GM10266 (cell line): ENCODE measurements around the gene IFITM5.
"Not testable (repeated sequence)": the region's sequence is repeated elsewhere in the genome, so short reads cannot be mapped to it uniquely, and the experiment has no call there.

Experiments
- DNase-seq: peaks from one replicate; pipeline ENCODE4 v3.0.0; 2012; ENCODE audit errors: extremely low spot score
- TF ChIP-seq, protein P1 (sequence below): IDR thresholded peaks from 2 replicates; pipeline ENCODE4 v1.5.1; 2012; ENCODE audit warnings: mild to moderate bottlenecking, low read depth; ENCODE audit not compliant: control insufficient read depth, insufficient read depth; ENCODE audit errors: missing control alignments

IFITM5 gene

DNA sequence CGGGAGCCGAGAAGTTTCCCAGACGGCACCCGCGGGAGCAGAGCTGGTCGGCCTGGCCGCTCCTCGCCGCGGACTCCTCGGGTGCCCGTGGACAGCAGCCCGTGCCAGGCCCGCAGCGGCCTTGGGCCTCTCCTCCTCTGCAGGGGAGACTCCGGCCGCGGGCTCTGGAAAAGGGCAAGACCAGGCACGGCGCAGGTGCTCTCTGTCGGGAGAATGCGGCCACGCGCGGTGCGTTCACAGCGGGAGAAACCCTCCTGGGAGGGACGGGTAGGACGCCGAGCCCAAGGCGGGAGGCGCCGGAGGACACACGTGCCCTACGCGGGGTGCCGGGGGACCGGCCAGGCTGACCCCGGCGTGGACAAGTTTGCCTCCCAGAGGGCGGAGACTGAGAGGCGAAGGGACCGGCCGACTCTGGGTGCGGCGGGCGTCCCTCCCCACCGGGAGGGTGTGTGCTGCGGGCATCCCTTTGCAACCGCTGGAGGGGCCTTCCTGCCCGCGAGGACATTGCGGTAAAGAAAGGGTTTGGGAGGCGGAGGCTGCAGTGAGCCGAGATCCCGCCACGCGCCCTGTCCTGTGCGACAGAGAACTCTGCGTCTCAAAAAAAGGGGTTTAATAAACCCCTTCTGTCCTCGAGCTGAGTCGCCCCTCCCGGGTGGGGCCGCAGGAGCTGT is 16.8 kb upstream of the IFITM5 start:
- DNase-seq: no peak
- TF ChIP-seq, protein P1, sequence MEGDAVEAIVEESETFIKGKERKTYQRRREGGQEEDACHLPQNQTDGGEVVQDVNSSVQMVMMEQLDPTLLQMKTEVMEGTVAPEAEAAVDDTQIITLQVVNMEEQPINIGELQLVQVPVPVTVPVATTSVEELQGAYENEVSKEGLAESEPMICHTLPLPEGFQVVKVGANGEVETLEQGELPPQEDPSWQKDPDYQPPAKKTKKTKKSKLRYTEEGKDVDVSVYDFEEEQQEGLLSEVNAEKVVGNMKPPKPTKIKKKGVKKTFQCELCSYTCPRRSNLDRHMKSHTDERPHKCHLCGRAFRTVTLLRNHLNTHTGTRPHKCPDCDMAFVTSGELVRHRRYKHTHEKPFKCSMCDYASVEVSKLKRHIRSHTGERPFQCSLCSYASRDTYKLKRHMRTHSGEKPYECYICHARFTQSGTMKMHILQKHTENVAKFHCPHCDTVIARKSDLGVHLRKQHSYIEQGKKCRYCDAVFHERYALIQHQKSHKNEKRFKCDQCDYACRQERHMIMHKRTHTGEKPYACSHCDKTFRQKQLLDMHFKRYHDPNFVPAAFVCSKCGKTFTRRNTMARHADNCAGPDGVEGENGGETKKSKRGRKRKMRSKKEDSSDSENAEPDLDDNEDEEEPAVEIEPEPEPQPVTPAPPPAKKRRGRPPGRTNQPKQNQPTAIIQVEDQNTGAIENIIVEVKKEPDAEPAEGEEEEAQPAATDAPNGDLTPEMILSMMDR: no peak

DNA sequence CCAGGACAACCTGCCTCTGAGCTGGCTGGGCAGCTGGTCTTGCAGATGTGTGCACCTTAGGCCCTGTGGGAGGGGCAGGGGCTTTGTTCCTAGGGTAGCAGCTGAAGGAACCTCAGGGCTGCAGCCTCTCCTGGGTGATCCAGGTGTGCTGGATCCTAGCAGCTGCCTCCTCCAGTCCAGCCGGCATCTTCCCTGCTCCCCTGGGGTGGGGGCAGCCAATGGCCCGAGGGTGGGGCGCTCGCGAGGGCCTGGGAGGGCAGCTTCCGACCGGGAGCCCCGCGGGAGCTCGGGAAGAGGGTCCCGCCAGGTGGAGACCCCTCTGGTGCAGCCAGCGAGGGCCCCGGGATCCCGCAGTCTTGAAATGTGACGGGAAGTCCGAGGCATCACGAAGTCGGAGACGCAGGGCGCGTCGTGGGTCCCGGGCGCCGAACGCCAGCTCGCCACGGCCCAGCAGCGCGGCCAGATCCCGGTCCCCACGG is 16.2 kb upstream of the IFITM5 start:
- TF ChIP-seq, protein P1: no peak
- DNase-seq: no peak

DNA sequence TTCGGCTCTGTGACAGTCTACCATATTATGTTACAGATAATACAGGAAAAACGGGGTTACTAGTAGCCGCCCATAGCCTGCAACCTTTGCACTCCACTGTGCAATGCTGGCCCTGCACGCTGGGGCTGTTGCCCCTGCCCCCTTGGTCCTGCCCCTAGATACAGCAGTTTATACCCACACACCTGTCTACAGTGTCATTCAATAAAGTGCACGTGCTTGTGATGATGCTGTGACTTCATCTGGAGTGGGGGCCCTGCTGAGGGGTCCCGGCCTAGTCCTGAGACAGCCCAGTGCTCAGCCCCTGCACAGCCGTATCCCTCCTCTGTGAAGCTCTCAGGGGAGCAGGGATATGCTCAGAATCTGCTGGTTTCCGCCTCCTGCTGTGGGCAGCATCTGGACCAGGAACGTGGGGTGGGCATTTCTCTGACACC is 15.7 kb upstream of the IFITM5 start:
- TF ChIP-seq, protein P1: no peak
- no peak for DNase-seq

DNA sequence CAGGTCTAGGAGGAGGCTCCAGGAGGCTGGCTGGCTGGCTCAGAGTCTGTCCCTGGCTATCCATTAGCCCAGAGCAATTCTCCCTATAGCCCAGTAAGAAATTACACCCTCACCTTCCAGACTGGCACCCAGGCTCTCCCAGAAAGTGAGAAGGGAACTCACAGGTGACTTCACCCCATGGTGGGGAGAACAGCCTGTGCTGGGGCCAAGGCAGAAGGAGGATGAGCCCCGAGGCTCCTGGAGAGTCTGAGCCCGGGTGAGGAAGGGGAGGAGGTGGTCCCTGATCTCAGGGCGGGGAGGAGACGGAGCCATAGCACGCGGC is 15.2 kb upstream of the IFITM5 start:
- DNase-seq: not testable (repeated sequence)

DNA sequence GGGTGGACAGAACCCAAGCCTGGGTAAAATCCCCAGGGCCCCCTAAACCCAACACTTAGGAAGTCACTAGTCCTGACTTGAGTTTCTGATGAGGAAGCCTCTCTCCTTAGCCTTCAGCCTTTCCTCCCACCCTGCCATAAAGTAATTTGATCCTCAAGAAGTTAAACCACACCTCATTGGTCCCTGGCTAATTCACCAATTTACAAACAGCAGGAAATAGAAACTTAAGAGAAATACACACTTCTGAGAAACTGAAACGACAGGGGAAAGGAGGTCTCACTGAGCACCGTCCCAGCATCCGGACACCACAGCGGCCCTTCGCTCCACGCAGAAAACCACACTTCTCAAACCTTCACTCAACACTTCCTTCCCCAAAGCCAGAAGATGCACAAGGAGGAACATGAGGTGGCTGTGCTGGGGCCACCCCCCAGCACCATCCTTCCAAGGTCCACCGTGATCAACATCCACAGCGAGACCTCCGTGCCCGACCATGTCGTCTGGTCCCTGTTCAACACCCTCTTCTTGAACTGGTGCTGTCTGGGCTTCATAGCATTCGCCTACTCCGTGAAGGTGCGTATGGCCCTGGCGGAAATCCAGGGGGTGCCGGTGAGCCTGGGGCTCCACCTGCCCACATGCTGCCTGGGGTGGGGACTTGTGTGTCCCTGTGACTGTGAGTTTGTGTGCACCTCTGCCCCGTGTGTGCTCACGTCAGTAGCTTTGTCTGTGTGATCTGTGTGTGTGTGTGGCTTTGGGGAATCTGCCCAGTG is 14.6 kb upstream of the IFITM5 start, which contains the start of gene IFITM1:
IFITM1 (plus strand) TSS at position 254 of the 767 bp plus-strand sequence; CDS start at position 385, 131 bp downstream.
- TF ChIP-seq, protein P1: peak; percentile 15
- peak; percentile 92 for DNase-seq

DNA sequence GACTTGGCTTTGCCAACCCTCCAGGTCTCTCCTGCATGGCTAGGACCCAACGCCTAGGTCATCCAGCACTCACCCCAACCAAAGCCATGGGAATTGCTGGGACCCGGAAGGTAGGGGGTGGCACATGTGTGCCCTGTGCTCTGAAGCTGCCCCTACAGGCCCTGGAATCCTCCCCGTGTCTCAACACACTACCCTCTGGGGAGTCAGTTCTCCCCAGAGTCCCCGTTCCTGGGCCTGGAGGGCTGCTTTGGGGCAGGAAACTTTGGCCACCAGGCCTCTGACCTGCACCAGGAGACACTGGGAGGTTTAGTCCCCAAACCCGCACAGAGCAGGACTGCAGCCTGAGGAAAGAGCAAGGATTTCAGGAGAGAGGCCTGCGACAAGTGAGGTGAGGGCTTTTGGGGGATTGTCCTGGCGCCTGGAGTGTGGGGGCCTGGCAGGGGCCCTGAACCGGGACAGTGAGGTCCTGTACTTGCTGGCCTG is 14.0 kb upstream of the IFITM5 start:
- TF ChIP-seq, protein P1: no peak
- no peak for DNase-seq

DNA sequence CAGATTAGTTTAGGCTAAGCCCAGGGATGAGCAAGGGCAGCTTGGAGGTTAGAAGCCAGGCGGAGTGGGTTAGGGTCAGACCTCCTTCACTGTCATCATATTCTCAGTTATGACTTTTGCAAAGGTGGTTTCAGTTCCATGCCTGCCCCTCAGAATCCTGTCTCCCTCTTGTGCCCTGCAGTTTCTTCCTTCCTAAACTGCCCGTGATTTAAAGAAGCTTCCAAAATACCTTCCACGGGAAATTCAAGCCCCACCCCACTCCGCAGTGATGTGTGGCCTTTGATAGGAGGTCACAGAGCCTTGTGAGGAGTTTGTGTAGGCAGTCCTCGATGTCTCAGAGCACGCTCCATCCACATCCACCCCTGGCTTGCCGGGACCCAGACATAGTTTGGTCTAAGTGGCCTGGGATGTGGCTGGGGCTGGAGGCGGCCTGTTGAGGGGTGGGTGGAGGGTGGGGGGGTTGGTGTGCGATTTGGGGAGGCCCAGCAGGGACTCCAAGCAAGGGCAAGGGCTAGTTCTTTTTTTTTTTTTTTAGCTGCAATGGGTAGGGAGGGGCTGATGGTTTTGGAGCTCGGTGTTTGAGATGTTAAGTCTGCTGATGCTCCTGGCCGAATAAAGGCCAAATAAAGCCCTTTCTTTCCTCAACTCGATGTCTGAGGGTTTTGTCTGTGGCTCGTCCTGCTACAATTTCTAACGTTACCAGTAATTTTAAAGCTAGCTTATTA is 12.9 kb upstream of the IFITM5 start:
- no peak for DNase-seq

DNA sequence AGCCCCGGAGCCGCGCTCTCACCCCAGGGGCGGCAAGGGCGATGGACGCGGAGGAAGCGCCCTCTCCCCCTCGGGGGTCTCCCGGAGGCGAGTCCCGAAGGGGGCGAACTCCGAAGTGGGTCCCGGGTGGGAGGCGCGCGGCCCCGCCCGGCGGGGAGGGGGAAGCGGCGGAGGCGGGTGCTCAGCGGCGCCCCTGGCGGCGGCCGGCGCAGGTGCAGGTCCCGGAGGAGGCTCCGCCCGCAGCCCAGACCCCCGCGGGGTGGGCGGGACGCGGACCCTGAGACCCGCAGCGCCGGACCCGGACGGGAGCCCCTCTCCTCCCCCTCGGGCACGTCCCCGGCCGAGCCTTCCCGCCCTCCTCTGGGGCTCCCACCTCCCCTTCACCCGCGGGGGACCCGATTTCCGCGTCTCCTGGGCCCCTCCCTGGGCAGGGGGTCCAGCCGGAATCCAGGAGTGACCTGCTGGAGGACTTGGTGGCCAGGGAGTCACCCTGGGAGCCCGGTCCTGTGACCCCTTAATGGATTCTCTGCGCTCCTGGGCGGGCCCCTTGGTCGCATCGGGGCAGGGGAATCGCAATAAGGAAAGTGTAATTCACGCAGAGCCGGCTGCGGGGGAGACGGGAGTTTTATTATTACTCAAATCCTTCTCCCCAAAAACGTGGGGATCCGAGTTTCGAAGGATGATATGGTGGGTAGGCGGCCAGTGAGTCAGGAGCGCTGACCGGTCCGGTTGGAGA is 11.9 kb upstream of the IFITM5 start:
- DNase-seq: not testable (repeated sequence)

More for the DNA sequence above, 12.9 kb upstream of the IFITM5 start:
- TF ChIP-seq, protein P1: no peak

DNA sequence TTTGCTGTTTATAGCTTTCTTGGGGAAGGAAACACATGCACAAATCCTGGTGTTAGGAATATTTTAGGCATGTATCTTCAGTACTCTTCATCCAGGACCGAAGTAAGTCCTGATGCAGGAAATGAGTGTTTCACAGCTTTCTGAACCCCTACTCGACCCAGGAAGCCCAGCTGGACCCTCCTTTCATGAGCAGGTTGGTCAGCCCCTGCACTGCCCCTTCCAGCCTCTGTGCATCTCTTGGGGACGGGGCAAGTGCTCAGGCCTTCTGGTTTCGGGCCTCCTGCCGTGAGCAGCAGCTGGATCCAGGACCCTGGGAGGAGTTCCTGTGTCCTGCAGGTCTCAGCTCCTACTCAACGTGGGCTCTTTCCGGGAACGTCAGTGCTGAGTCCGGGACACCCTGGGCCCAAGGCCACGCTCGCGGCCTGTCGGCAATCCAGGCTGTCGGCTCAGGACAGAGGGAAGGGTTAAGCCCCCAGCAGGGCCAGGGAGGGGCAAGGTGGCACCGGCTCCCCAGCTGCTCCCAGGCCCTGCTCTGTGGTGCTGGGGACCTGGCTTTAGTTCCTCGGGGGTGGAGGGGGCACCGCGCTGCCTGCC is 10.8 kb upstream of the IFITM5 start:
- DNase-seq: not testable (repeated sequence)
